Testis (tissue), 3 donors: ENCODE measurements around the gene MTUS2. TPM values are rescaled to one million over a fixed set of nuclear protein-coding genes. Genes with fewer than 3 reads are reported as not detected.

Experiments used
- DNase-seq: peaks from one replicate; pipeline ENCODE4 v3.0.0-alpha.2; 2019
- H3K27ac ChIP-seq, 2 donors: fragments of 200-600 bp; sonication (generic); one replicate each; pipeline ENCODE4 v1.5.1; 2019
- H3K27me3 ChIP-seq: fragments of 200-600 bp; sonication (generic); one replicate; pipeline ENCODE4 v1.5.1; 2019
- H3K36me3 ChIP-seq: fragments of 200-600 bp; sonication (generic); one replicate; pipeline ENCODE4 v1.5.1; 2017; ENCODE audit warnings: low read depth; ENCODE audit errors: missing control alignments
- H3K4me1 ChIP-seq: fragments of 200-600 bp; sonication (generic); one replicate; pipeline ENCODE4 v1.5.1; 2019
- H3K4me3 ChIP-seq, 2 donors: fragments of 200-600 bp; sonication (generic); one replicate each; pipeline ENCODE4 v1.5.1; 2017 to 2019
- H3K9me3 ChIP-seq: fragments of 200-600 bp; sonication (generic); one replicate; pipeline ENCODE4 v1.5.1; 2017
- CTCF ChIP-seq, 3 experiments: fragments of 450-650 bp in 2 of 3; fragments of 200-600 bp in 1 of 3; sonication (generic) in 1 of 3; IDR thresholded peaks; one replicate each; pipeline ENCODE4 v1.5.1; 2016 to 2019; ENCODE audit warnings: antibody characterized with exemption in 3 of 3, mild to moderate bottlenecking in 2 of 3, moderate library complexity in 1 of 3
- POLR2A ChIP-seq: fragments of 450-650 bp; IDR thresholded peaks from one replicate; pipeline ENCODE4 v1.6.1; 2017; ENCODE audit warnings: antibody characterized with exemption, mild to moderate bottlenecking, moderate library complexity
- WGBS, 2 donors: methylation state at CpG; one replicate each; pipeline ENCODE4 v1.1.5; 2018; 5-methylcytosine and 5-hydroxymethylcytosine counted together
- intact Hi-C: fragments of 100-400 bp; cut with DNase I; formaldehyde crosslinking; loops from one replicate; pipeline ENCODE4 v1.15.1; 2023; ENCODE audit warnings: low total_unique reads
- polyA plus RNA-seq: library from polyadenylated mRNA; stranded (reverse); fragments of 350-450 nt; fragmentation: Illumina TruSeq; extraction: RNeasy Lipid Tissue Mini Kit (QIAGEN cat#74804); gene quantifications from one replicate; pipeline ENCODE4 v1.2.3, GENCODE V29; 2014; ENCODE audit warnings: low read depth, low replicate concordance; ENCODE audit not compliant: insufficient read depth
- total RNA-seq, 2 donors: library from RNA; depleted of rRNA; stranded (reverse); fragments of >200 nt; gene quantifications; one replicate each; pipeline ENCODE4 v1.2.3, GENCODE V29; 2016

Gene MTUS2
- total and polyA plus RNA-seq, 3 donors from 2014 or later = 2.1 to 9.2 (median 8.3) TPM

- no peaks in the 10 kb centered on the region for H3K27me3 ChIP-seq
- 78 to 85% methylated on average over 8 of the region's 8 CpGs for WGBS, 2 donors
- H3K27ac ChIP-seq = no peak overlapping the region
- peaks cover 4% of the 10 kb centered on the region for H3K4me1 ChIP-seq
- H3K4me3 ChIP-seq = no peak overlapping the region
- no peaks in the 10 kb centered on the region for H3K36me3 ChIP-seq
- DNase-seq = no peak
- no peaks in the 10 kb centered on the region for H3K9me3 ChIP-seq
- intact Hi-C loops = no loop called here
- TF ChIP-seq CTCF (IDR thresholded peaks at IDR 0.05) (no peak), POLR2A (no peak)
These were observed 691.8 kb downstream of the MTUS2 start for GRCh38 chr13:29511980-29512379.

GRCh38 chr13:29513002-29513980, 693.2 kb downstream of the MTUS2 start:
- Histone ChIP-seq H3K9me3 (no peaks in the 10 kb centered on the region), H3K36me3 (no peaks in the 10 kb centered on the region), H3K27ac (no peak overlapping the region), H3K27me3 (no peaks in the 10 kb centered on the region), H3K4me3 (no peak overlapping the region), H3K4me1 (peaks cover 3% of the 10 kb centered on the region)
- WGBS, 2 donors = 93% methylated on average over 15 to 24 of the region's 24 CpGs
- TF ChIP-seq POLR2A (no peak), CTCF (IDR thresholded peaks at IDR 0.05) (no peak)
- intact Hi-C loops = no loop called here
- no peak for DNase-seq

- no peaks in the 10 kb centered on the region for H3K4me1 ChIP-seq
- H3K4me3 ChIP-seq = no peak overlapping the region
- WGBS, 2 donors = 80 to 92% methylated on average over 2 to 32 of the region's 32 CpGs
- H3K27ac ChIP-seq = no peak overlapping the region
- intact Hi-C loops = no loop called here
- H3K27me3 ChIP-seq = no peaks in the 10 kb centered on the region
- no peaks in the 10 kb centered on the region for H3K9me3 ChIP-seq
- no peak for DNase-seq
- H3K36me3 ChIP-seq = no peaks in the 10 kb centered on the region
- TF ChIP-seq POLR2A = no peak
- no peak for TF ChIP-seq CTCF (IDR thresholded peaks at IDR 0.05)
These were observed 694.0 kb downstream of the MTUS2 start for GRCh38 chr13:29513981-29514719.

- no peak for DNase-seq
- Histone ChIP-seq H3K4me3 (no peak overlapping the region), H3K4me1 (no peaks in the 10 kb centered on the region), H3K9me3 (no peaks in the 10 kb centered on the region), H3K27me3 (no peaks in the 10 kb centered on the region), H3K27ac (no peak overlapping the region), H3K36me3 (no peaks in the 10 kb centered on the region)
- intact Hi-C loops = no loop called here
- WGBS, 2 donors = 84 to 100% methylated on average over 6 to 13 of the region's 13 CpGs
- TF ChIP-seq CTCF (IDR thresholded peaks at IDR 0.05) (no peak), POLR2A (no peak)
These were observed 694.7 kb downstream of the MTUS2 start for GRCh38 chr13:29514720-29515310.
